ENCODE measurements around the gene EP300.

Gene EP300

GRCh38 chr22:41206719-41207118 lies 114.3 kb downstream of the EP300 start:
- DNase-seq (ENCODE audit: low spot score), result no peak

- no peak for DNase-seq (ENCODE audit: low spot score)
Observed at GRCh38 chr22:41215409-41215808, 123.0 kb downstream of the EP300 start.

GRCh38 chr22:41215926-41216325 lies 123.5 kb downstream of the EP300 start:
- no peak for DNase-seq (ENCODE audit: low spot score)

- no peak for DNase-seq (ENCODE audit: low spot score)
Observed at GRCh38 chr22:41216984-41217383, 124.6 kb downstream of the EP300 start.

- peak; percentile 29 for DNase-seq (ENCODE audit: low spot score)
Observed at GRCh38 chr22:41217553-41218157, 125.3 kb downstream of the EP300 start.

- DNase-seq (ENCODE audit: low spot score), result no peak
Observed at GRCh38 chr22:41222846-41223507, 130.6 kb downstream of the EP300 start.

- no peak for DNase-seq (ENCODE audit: low spot score)
Observed at GRCh38 chr22:41223535-41223934, 131.1 kb downstream of the EP300 start.

- no peak for DNase-seq (ENCODE audit: low spot score)
Observed at GRCh38 chr22:41226723-41227655, 134.6 kb downstream of the EP300 start.

GRCh38 chr22:41229215-41229614 lies 136.8 kb downstream of the EP300 start:
- DNase-seq (ENCODE audit: low spot score), result no peak
